Skin epidermis (tissue), 12 donors: ENCODE data around the gene UNCX.

Experiments used
- H3K27ac ChIP-seq, 21 experiments: fragments of 200-600 bp; sonication (generic) in 11 of 21; one replicate each; pipeline ENCODE4 v1.5.0; 2020; ENCODE audit warnings: mild to moderate bottlenecking in 3 of 21, inconsistent platforms in 2 of 21, moderate library complexity in 2 of 21
- H3K4me3 ChIP-seq, 7 experiments: fragments of 200-600 bp; sonication (generic) in 2 of 7; one replicate each; pipeline ENCODE4 v1.5.0; 2020; ENCODE audit warnings: inconsistent platforms in 2 of 7, mild to moderate bottlenecking in 2 of 7, moderate library complexity in 1 of 7

The UNCX gene

GRCh38 chr7:1230411-1231213 is 2.1 kb upstream of the UNCX start:
- H3K27ac ChIP-seq, result no peak overlapping the region
- no peak overlapping the region for H3K4me3 ChIP-seq

GRCh38 chr7:1231214-1232102 is 1.2 kb upstream of the UNCX start:
- H3K27ac ChIP-seq, result no peak overlapping the region

GRCh38 chr7:1232103-1232466 is 587 bp upstream of the UNCX start:
- no peak overlapping the region for H3K27ac ChIP-seq
- H3K4me3 ChIP-seq, result no peak overlapping the region

More at GRCh38 chr7:1231214-1232102, 1.2 kb upstream of the UNCX start:
- no peak overlapping the region for H3K4me3 ChIP-seq

- H3K4me3 ChIP-seq, result no peak overlapping the region
- H3K27ac ChIP-seq, result no peak overlapping the region
Measured at GRCh38 chr7:1233333-1234048, 819 bp downstream of the UNCX start.

GRCh38 chr7:1234049-1234880 is 1.6 kb downstream of the UNCX start:
- Histone ChIP-seq H3K4me3 (no peak overlapping the region), H3K27ac (no peak overlapping the region)

GRCh38 chr7:1234881-1235500 is 2.3 kb downstream of the UNCX start:
- H3K4me3 ChIP-seq, result no peak overlapping the region
- no peak overlapping the region for H3K27ac ChIP-seq

- Histone ChIP-seq H3K4me3 (no peak overlapping the region), H3K27ac (no peak overlapping the region)
Measured at GRCh38 chr7:1235501-1236131, 2.9 kb downstream of the UNCX start.

- Histone ChIP-seq H3K27ac (no peak overlapping the region), H3K4me3 (no peak overlapping the region)
Measured at GRCh38 chr7:1236132-1236661, 3.5 kb downstream of the UNCX start.

- Histone ChIP-seq H3K27ac (no peak overlapping the region), H3K4me3 (no peak overlapping the region)
Measured at GRCh38 chr7:1236831-1237701, 4.4 kb downstream of the UNCX start.

GRCh38 chr7:1237704-1238255 is 5.1 kb downstream of the UNCX start:
- no peak overlapping the region for H3K4me3 ChIP-seq
- no peak overlapping the region for H3K27ac ChIP-seq

GRCh38 chr7:1238450-1238882 is 5.8 kb downstream of the UNCX start:
- Histone ChIP-seq H3K27ac (no peak overlapping the region), H3K4me3 (no peak overlapping the region)

GRCh38 chr7:1238931-1239802 is 6.5 kb downstream of the UNCX start:
- Histone ChIP-seq H3K27ac (no peak overlapping the region), H3K4me3 (no peak overlapping the region)

- Histone ChIP-seq H3K27ac (no peak overlapping the region), H3K4me3 (no peak overlapping the region)
Measured at GRCh38 chr7:1239803-1240516, 7.3 kb downstream of the UNCX start.

- Histone ChIP-seq H3K4me3 (no peak overlapping the region), H3K27ac (no peak overlapping the region)
Measured at GRCh38 chr7:1240517-1241257, 8.0 kb downstream of the UNCX start.

GRCh38 chr7:1241258-1241602 is 8.6 kb downstream of the UNCX start:
- no peak overlapping the region for H3K27ac ChIP-seq
- H3K4me3 ChIP-seq, result no peak overlapping the region
